SK-N-SH treated with all-trans-retinoic acid at 6 μM for 48 hours (cell line): ENCODE data around the gene SCPEP1.

Experiments used
- CREB5 ChIP-seq: fragments of 250-450 bp; sonication (Bioruptor Pico); IDR thresholded peaks from 2 replicates; pipeline ENCODE4 v1.5.1; 2020; ENCODE audit warnings: low read depth, mild to moderate bottlenecking, moderate library complexity
- ZFP3 ChIP-seq: fragments of 250-450 bp; sonication (Bioruptor Pico); IDR thresholded peaks from 2 replicates; pipeline ENCODE4 v1.5.0; 2020; ENCODE audit warnings: mild to moderate bottlenecking, moderate library complexity

- TF ChIP-seq CREB5 (CRISPR knock-in tag): no peak
- TF ChIP-seq ZFP3 (CRISPR knock-in tag): no peak
These were observed 23.6 kb downstream of the SCPEP1 start for GRCh38 chr17:57001541-57001940.
